ENCODE measurements around the gene ERVV-1. TPM values are rescaled to one million over a fixed set of nuclear protein-coding genes. Genes with fewer than 3 reads are reported as not detected.

The ERVV-1 gene
- polyA plus RNA-seq (not detected in 3 replicates), polyA minus RNA-seq (not detected in 3 replicates)
- polyA plus RNA-seq (2011; ENCODE audit: low read depth): not detected
- polyA plus RNA-seq (2011; cell fraction: cytosol; rRNA removed): not detected in 2 replicates
- not detected in 2 replicates for polyA plus RNA-seq (2011; cell fraction: nucleus; rRNA removed)
- not detected in 2 replicates for polyA plus RNA-seq (2012; ENCODE audit: low replicate concordance)
- polyA minus RNA-seq (2011; cell fraction: cytosol; rRNA and poly(A)+ RNA removed): not detected
- not detected in 2 replicates for polyA minus RNA-seq (2011; cell fraction: nucleus; rRNA and poly(A)+ RNA removed)

GRCh38 chr19:53013621-53014020 is at the start of gene ERVV-1:
ERVV-1 (plus strand) TSS chr19:53013921; CDS start chr19:53014091, 170 bp downstream.
- no peak within 1 kb of the TSS for H3K9ac ChIP-seq (ENCODE audit: control insufficient read depth, extremely low read depth, insufficient read depth, low read length)
- FAIRE-seq: no peak

GRCh38 chr19:52967772-52968171 is 45.9 kb upstream of the ERVV-1 start:
- peaks cover 3% of the 10 kb centered on the region for H3K4me1 ChIP-seq (ENCODE audit: control insufficient read depth, extremely low read depth, insufficient read depth, low read length)
- H3K79me2 ChIP-seq (ENCODE audit: control insufficient read depth, insufficient read depth, low read length): no peaks in the 10 kb centered on the region
- H3K9me3 ChIP-seq (ENCODE audit: control insufficient read depth, low read depth, low read length): no peaks in the 10 kb centered on the region
- no peak overlapping the region for H3K4me3 ChIP-seq (ENCODE audit: control insufficient read depth in 2 of 3, extremely low read depth in 1 of 3, insufficient read depth in 2 of 3, low read depth in 1 of 3, low read length in 3 of 3)
- H2AFZ ChIP-seq (ENCODE audit: control insufficient read depth, low read length): no peak overlapping the region
- DNase-seq (ENCODE audit: low read depth, low spot score) (no peak), FAIRE-seq (no peak)
- no peak overlapping the region for H3K4me2 ChIP-seq (ENCODE audit: control insufficient read depth, extremely low read depth, insufficient read depth, low read depth, low read length)
- no peak overlapping the region for H3K9ac ChIP-seq (ENCODE audit: control insufficient read depth, extremely low read depth, insufficient read depth, low read length)
- no peak overlapping the region for H3K27ac ChIP-seq (ENCODE audit: control insufficient read depth, insufficient read depth, low read length)
- dilution Hi-C loops (cut with MboI; ENCODE audit: extremely low pct_ligation_motif_present, low sequenced_read_pairs): no loop called here
- no peaks in the 10 kb centered on the region for H3K27me3 ChIP-seq (ENCODE audit: control insufficient read depth, extremely low read depth, insufficient read depth, low read length)
- no peaks in the 10 kb centered on the region for H3K9me1 ChIP-seq (ENCODE audit: control insufficient read depth, extremely low read depth, insufficient read depth, low read length)
- no peaks in the 10 kb centered on the region for H4K20me1 ChIP-seq (ENCODE audit: control insufficient read depth, extremely low read depth, insufficient read depth, low read length)
- H3K36me3 ChIP-seq (ENCODE audit: control insufficient read depth in 2 of 2, extremely low read depth in 1 of 2, insufficient read depth in 2 of 2, low read length in 2 of 2): no peaks in the 10 kb centered on the region
- TF ChIP-seq EZH2 (IDR thresholded peaks at IDR 0.05; ENCODE audit: low read length) (no peak), CTCF (optimal IDR thresholded peaks at IDR 0.05 in 1 of 3, IDR thresholded peaks at IDR 0.05 in 1 of 3, conservative IDR thresholded peaks at IDR 0.05 in 1 of 3; ENCODE audit: extremely low read depth in 1 of 3, insufficient read depth in 2 of 3, low read length in 3 of 3) (no peak)

More at GRCh38 chr19:53013621-53014020, at the start of gene ERVV-1:
- no peaks in the 10 kb centered on the region for H3K9me3 ChIP-seq (ENCODE audit: control insufficient read depth, low read depth, low read length)
- H3K9me1 ChIP-seq (ENCODE audit: control insufficient read depth, extremely low read depth, insufficient read depth, low read length): no peaks in the 10 kb centered on the region
- no peaks in the 10 kb centered on the region for H4K20me1 ChIP-seq (ENCODE audit: control insufficient read depth, extremely low read depth, insufficient read depth, low read length)
- H3K4me1 ChIP-seq (ENCODE audit: control insufficient read depth, extremely low read depth, insufficient read depth, low read length): no peaks in the 10 kb centered on the region
- no peak within 1 kb of the TSS for H3K4me3 ChIP-seq (ENCODE audit: control insufficient read depth in 2 of 3, extremely low read depth in 1 of 3, insufficient read depth in 2 of 3, low read depth in 1 of 3, low read length in 3 of 3)
- H3K36me3 ChIP-seq (ENCODE audit: control insufficient read depth in 2 of 2, extremely low read depth in 1 of 2, insufficient read depth in 2 of 2, low read length in 2 of 2): no peaks in the 10 kb centered on the region
- dilution Hi-C loops (cut with MboI; ENCODE audit: extremely low pct_ligation_motif_present, low sequenced_read_pairs): no loop called here
- no peak within 1 kb of the TSS for H2AFZ ChIP-seq (ENCODE audit: control insufficient read depth, low read length)
- no peaks in the 10 kb centered on the region for H3K79me2 ChIP-seq (ENCODE audit: control insufficient read depth, insufficient read depth, low read length)
- H3K27ac ChIP-seq (ENCODE audit: control insufficient read depth, insufficient read depth, low read length): no peak within 1 kb of the TSS
- no peak for DNase-seq (ENCODE audit: low read depth, low spot score)
- TF ChIP-seq EZH2 (IDR thresholded peaks at IDR 0.05; ENCODE audit: low read length) (no peak), CTCF (optimal IDR thresholded peaks at IDR 0.05 in 1 of 3, IDR thresholded peaks at IDR 0.05 in 1 of 3, conservative IDR thresholded peaks at IDR 0.05 in 1 of 3; ENCODE audit: extremely low read depth in 1 of 3, insufficient read depth in 2 of 3, low read length in 3 of 3) (no peak)
- H3K27me3 ChIP-seq (ENCODE audit: control insufficient read depth, extremely low read depth, insufficient read depth, low read length): no peaks in the 10 kb centered on the region
- H3K4me2 ChIP-seq (ENCODE audit: control insufficient read depth, extremely low read depth, insufficient read depth, low read depth, low read length): no peak within 1 kb of the TSS

Measured in keratinocyte (primary cell).